H9 (cell line): ENCODE results near the gene KBTBD3. TPM values are rescaled to one million over a fixed set of nuclear protein-coding genes. Genes with fewer than 3 reads are reported as not detected.

Experiments
- DNase-seq: peaks from one replicate; pipeline ENCODE4 v3.0.0-alpha.2; 2017
- H2AFZ ChIP-seq: one replicate; pipeline ENCODE4 v1.6.1; 2013; ENCODE audit warnings: mild to moderate bottlenecking, low read length, control low read depth, moderate library complexity
- H2AK5ac ChIP-seq: 2 replicates; pipeline ENCODE4 v1.6.1; 2013; ENCODE audit warnings: low read length, control low read depth, mixed read lengths; ENCODE audit not compliant: insufficient read length
- H2BK120ac ChIP-seq: one replicate; pipeline ENCODE4 v1.6.1; 2013; ENCODE audit warnings: low read depth, mild to moderate bottlenecking, low read length, control low read depth, inconsistent platforms; ENCODE audit not compliant: poor library complexity, severe bottlenecking
- H2BK12ac ChIP-seq: 2 replicates; pipeline ENCODE4 v1.6.1; 2013; ENCODE audit warnings: low read length, control low read depth, mixed read lengths, low read depth; ENCODE audit not compliant: insufficient read length
- H2BK15ac ChIP-seq: 2 replicates; pipeline ENCODE4 v1.6.1; 2013; ENCODE audit warnings: low read depth, low read length, control low read depth
- H2BK20ac ChIP-seq: one replicate; pipeline ENCODE4 v1.6.1; 2013; ENCODE audit warnings: low read depth, mild to moderate bottlenecking, low read length, control low read depth, inconsistent platforms; ENCODE audit not compliant: poor library complexity, severe bottlenecking
- H2BK5ac ChIP-seq: 2 replicates; pipeline ENCODE4 v1.6.1; 2013; ENCODE audit warnings: low read length, control low read depth, mixed read lengths; ENCODE audit not compliant: insufficient read length
- H3K14ac ChIP-seq: 2 replicates; pipeline ENCODE4 v1.6.1; 2013; ENCODE audit warnings: low read length, control low read depth; ENCODE audit not compliant: insufficient read depth
- H3K18ac ChIP-seq: 2 replicates; pipeline ENCODE4 v1.6.1; 2013; ENCODE audit warnings: low read depth, mild to moderate bottlenecking, mixed read lengths, low read length, control low read depth; ENCODE audit not compliant: insufficient read length
- H3K23ac ChIP-seq: 2 replicates; pipeline ENCODE4 v1.6.1; 2013; ENCODE audit warnings: low read length, control low read depth, mixed read lengths, low read depth; ENCODE audit not compliant: insufficient read length
- H3K23me2 ChIP-seq: 2 replicates; pipeline ENCODE4 v1.6.1; 2013; ENCODE audit warnings: low read depth, mild to moderate bottlenecking, mixed read lengths, low read length, control low read depth; ENCODE audit not compliant: insufficient read length, poor library complexity, severe bottlenecking
- H3K27ac ChIP-seq: 2 replicates; pipeline ENCODE4 v1.5.1; 2013; ENCODE audit warnings: low read length, control low read depth, mixed read lengths, low read depth; ENCODE audit not compliant: insufficient read length
- H3K27me3 ChIP-seq: 2 replicates; pipeline ENCODE4 v1.6.1; 2013; ENCODE audit warnings: low read length, control low read depth, inconsistent platforms; ENCODE audit not compliant: insufficient read depth
- H3K4ac ChIP-seq: 2 replicates; pipeline ENCODE4 v1.6.1; 2013; ENCODE audit warnings: low read depth, mild to moderate bottlenecking, control low read depth, inconsistent platforms, low read length, moderate library complexity
- H3K4me1 ChIP-seq: 2 replicates; pipeline ENCODE4 v1.6.1; 2013; ENCODE audit warnings: low read length, control low read depth, inconsistent platforms; ENCODE audit not compliant: insufficient read depth
- H3K4me2 ChIP-seq: 2 replicates; pipeline ENCODE4 v1.6.1; 2013; ENCODE audit warnings: low read length, control low read depth, mixed read lengths; ENCODE audit not compliant: insufficient read length, insufficient read depth
- H3K56ac ChIP-seq: 2 replicates; pipeline ENCODE4 v1.6.1; 2013; ENCODE audit warnings: low read depth, mild to moderate bottlenecking, mixed read lengths, low read length, control low read depth; ENCODE audit not compliant: insufficient read length
- H3K79me1 ChIP-seq: 2 replicates; pipeline ENCODE4 v1.6.1; 2013; ENCODE audit warnings: low read depth, mild to moderate bottlenecking, moderate library complexity, low read length, control low read depth, inconsistent platforms; ENCODE audit not compliant: insufficient read depth, poor library complexity, severe bottlenecking
- H3K79me2 ChIP-seq: 2 replicates; pipeline ENCODE4 v1.6.1; 2013; ENCODE audit warnings: low read length, control low read depth, inconsistent platforms; ENCODE audit not compliant: insufficient read depth
- H3K9ac ChIP-seq: 2 replicates; pipeline ENCODE4 v1.6.1; 2013; ENCODE audit warnings: low read length, control low read depth, mixed read lengths; ENCODE audit not compliant: insufficient read length; ENCODE audit errors: extremely low read depth
- H3K9me3 ChIP-seq: one replicate; pipeline ENCODE4 v1.6.1; 2013; ENCODE audit warnings: low read depth, low read length, inconsistent platforms; ENCODE audit not compliant: control insufficient read depth
- H3T11ph ChIP-seq: one replicate; pipeline ENCODE4 v1.6.1; 2013; ENCODE audit warnings: mild to moderate bottlenecking, low read length, control low read depth, inconsistent platforms
- H4K20me1 ChIP-seq: one replicate; pipeline ENCODE4 v1.6.1; 2013; ENCODE audit not compliant: control insufficient read depth, insufficient read length, insufficient read depth
- H4K5ac ChIP-seq: 2 replicates; pipeline ENCODE4 v1.6.1; 2013; ENCODE audit warnings: low read depth, mild to moderate bottlenecking, mixed read lengths, low read length, control low read depth; ENCODE audit not compliant: insufficient read length
- H4K8ac ChIP-seq: replicated peaks from 2 replicates; pipeline ENCODE4 v1.6.1; 2013; ENCODE audit warnings: low read length, control low read depth, mixed read lengths, low read depth; ENCODE audit not compliant: insufficient read length
- H4K91ac ChIP-seq: 2 replicates; pipeline ENCODE4 v1.6.1; 2013; ENCODE audit warnings: low read depth, mild to moderate bottlenecking, moderate library complexity, mixed read lengths, low read length, control low read depth; ENCODE audit not compliant: insufficient read length
- H3K27ac Mint-ChIP-seq, 3 experiments: 2 replicates in 2 of 3; 3 replicates in 1 of 3; pipeline ENCODE4 v1.8.0; 2020 to 2021; ENCODE audit warnings: mixed read lengths in 3 of 3, mild to moderate bottlenecking in 1 of 3, moderate library complexity in 1 of 3
- H3K27me3 Mint-ChIP-seq: 2 replicates; pipeline ENCODE4 v1.8.0; 2021; ENCODE audit warnings: low read depth, mild to moderate bottlenecking, moderate library complexity, mixed read lengths
- H3K36me3 Mint-ChIP-seq, 3 experiments: 2 replicates in 2 of 3; 3 replicates in 1 of 3; pipeline ENCODE4 v1.8.0; 2020 to 2021; ENCODE audit warnings: low read depth in 3 of 3, mixed read lengths in 3 of 3; ENCODE audit not compliant: insufficient read depth in 1 of 3
- H3K4me1 Mint-ChIP-seq, 2 experiments: 2 replicates each; pipeline ENCODE4 v1.8.0; 2020; ENCODE audit warnings: mixed read lengths in 2 of 2
- H3K4me3 Mint-ChIP-seq, 2 experiments: 2 replicates in 1 of 2; 3 replicates in 1 of 2; pipeline ENCODE4 v1.8.0; 2020 to 2021; ENCODE audit warnings: mild to moderate bottlenecking in 2 of 2, mixed read lengths in 2 of 2, moderate library complexity in 1 of 2
- H3K9me3 Mint-ChIP-seq, 2 experiments: 2 replicates in 1 of 2; 3 replicates in 1 of 2; pipeline ENCODE4 v1.8.0; 2020; ENCODE audit warnings: mild to moderate bottlenecking in 2 of 2, mixed read lengths in 2 of 2, moderate library complexity in 1 of 2
- CTCF ChIP-seq: fragments of 200-600 bp; sonication (generic); conservative IDR thresholded peaks from 3 replicates; pipeline ENCODE4 v1.8.0; 2021; ENCODE audit warnings: antibody characterized with exemption, mild to moderate bottlenecking
- WGBS: extraction: QIAGEN DNeasy Blood & Tissue Kit; methylation state at CpG from one replicate; pipeline ENCODE4 v1.1.7; 2013; ENCODE audit warnings: missing lambda C conversion rate, low lambda C conversion rate, mixed read lengths; ENCODE audit not compliant: insufficient read length; ENCODE audit errors: extremely low coverage; 5-methylcytosine and 5-hydroxymethylcytosine counted together
- total RNA-seq: library from RNA; stranded (reverse); gene quantifications from 2 replicates; pipeline ENCODE4 v1.2.1, GENCODE V29; 2021

The KBTBD3 gene
- total RNA-seq, 1 experiment from 2014 or later = 2.4 TPM

- Mint-ChIP-seq H3K9me3 (no peaks in the 10 kb centered on the region), H3K27ac (no peak overlapping the region; a peak in 1 of 7 replicates), H3K27me3 (no peaks in the 10 kb centered on the region), H3K4me3 (no peak overlapping the region), H3K4me1 (peaks cover 11 to 12% of the 10 kb centered on the region in 2 experiments), H3K36me3 (peaks cover 19 to 56% (median 53%) of the 10 kb centered on the region in 3 experiments; a peak in 6 of 7 replicates)
- H3K23ac ChIP-seq = no peak overlapping the region
- no peak overlapping the region for H3K14ac ChIP-seq
- no peaks in the 10 kb centered on the region for H3K9me3 ChIP-seq
- no peak overlapping the region for H4K5ac ChIP-seq
- no peaks in the 10 kb centered on the region for H3K4me1 ChIP-seq
- peaks cover 9% of the 10 kb centered on the region; the same call in 1 of the 2 replicates for H3K79me2 ChIP-seq
- no peak overlapping the region for H3K4ac ChIP-seq
- no peak overlapping the region for H4K8ac ChIP-seq
- no peak overlapping the region for H2BK20ac ChIP-seq
- H3K23me2 ChIP-seq = no peaks in the 10 kb centered on the region
- TF ChIP-seq CTCF = no peak
- H2BK12ac ChIP-seq = no peak overlapping the region
- WGBS = no CpG with 5 or more reads among the region's 4 CpGs
- H2AFZ ChIP-seq = no peak overlapping the region
- no peak overlapping the region for H3K9ac ChIP-seq
- no peak for DNase-seq
- H2BK5ac ChIP-seq = no peak overlapping the region
- H3K27me3 ChIP-seq = no peaks in the 10 kb centered on the region
- H3K79me1 ChIP-seq = peaks cover 6% of the 10 kb centered on the region
- H3T11ph ChIP-seq = no peak overlapping the region
- H2AK5ac ChIP-seq = no peak overlapping the region
- no peak overlapping the region for H2BK15ac ChIP-seq
- H3K18ac ChIP-seq = no peak overlapping the region
- no peaks in the 10 kb centered on the region for H4K20me1 ChIP-seq
- no peak overlapping the region for H3K4me2 ChIP-seq
- no peak overlapping the region for H3K27ac ChIP-seq
- no peak overlapping the region for H2BK120ac ChIP-seq
- H4K91ac ChIP-seq = no peak overlapping the region
- H3K56ac ChIP-seq = no peak overlapping the region
Observed at GRCh38 chr11:106088896-106089295, 11.7 kb upstream of the KBTBD3 start.
